GM10248 (cell line): ENCODE data around the gene ARL11.
A peak's percentile ranks its signal among the peaks of the same experiment; 100 is the strongest.

Experiments
- CTCF ChIA-PET: fragments of 300-600 bp; sonication (Branson Sonifier 250); formaldehyde crosslinking; extraction: SDS; loops from one replicate; lab custom pipeline; 2021; ENCODE audit warnings: antibody characterized with exemption; lab: Yijun Ruan, JAX
- POLR2A ChIA-PET: fragments of 350-650 bp; sonication (Branson Sonifier 250); formaldehyde crosslinking; extraction: SDS; loops from one replicate; lab custom pipeline; 2020; ENCODE audit warnings: antibody characterized with exemption; lab: Yijun Ruan, JAX
- DNase-seq: peaks from one replicate; pipeline ENCODE4 v3.0.0; 2012; ENCODE audit errors: extremely low spot score
- CTCF ChIP-seq: IDR thresholded peaks from 2 replicates; pipeline ENCODE4 v1.5.1; 2012; ENCODE audit warnings: mild to moderate bottlenecking, low read depth; ENCODE audit errors: extremely low read depth, missing control alignments, control extremely low read depth

ARL11 gene

GRCh38 chr13:49669735-49670309 lies 41.5 kb downstream of the ARL11 start:
- POLR2A ChIA-PET, result no interaction called here
- DNase-seq, result peak; percentile 36
- TF ChIP-seq CTCF, result peak; percentile 46
- CTCF ChIA-PET, result interaction anchor here (0.7 to 2.0 kb wide), 8 partner anchors 10 to 1400 kb away, joined by 3 to 7 read pairs (median 3); partner anchors contain the start of gene EBPL

GRCh38 chr13:49670828-49671227 lies 42.5 kb downstream of the ARL11 start:
- POLR2A ChIA-PET, result no interaction called here
- TF ChIP-seq CTCF, result no peak
- DNase-seq, result no peak
- CTCF ChIA-PET, result interaction anchor here (0.7 to 2.0 kb wide), 10 partner anchors 9 to 1399 kb away, joined by 3 to 7 read pairs (median 3); partner anchors contain the start of gene EBPL

GRCh38 chr13:49676581-49677298 lies 48.4 kb downstream of the ARL11 start:
- ChIA-PET POLR2A (no interaction called here), CTCF (interaction anchor here (1.2 to 1.4 kb wide), 2 partner anchors 12 to 259 kb away, joined by 3 read pairs; partner anchors contain the start of gene SPRYD7)
- DNase-seq, result no peak
- TF ChIP-seq CTCF, result no peak

GRCh38 chr13:49678191-49678914 lies 50.0 kb downstream of the ARL11 start:
- no peak for DNase-seq
- ChIA-PET CTCF (interaction anchor here (0.9 to 1.9 kb wide), 4 partner anchors 8 to 168 kb away, joined by 3 to 7 read pairs (median 4); no protein-coding TSS in a partner anchor), POLR2A (no interaction called here)
- no peak for TF ChIP-seq CTCF

- TF ChIP-seq CTCF, result peak; percentile 58
- DNase-seq, result peak; percentile 43
- CTCF ChIA-PET, result interaction anchor here (1.2 to 1.9 kb wide), 3 partner anchors 9 to 31 kb away, joined by 4 to 7 read pairs (median 7); no protein-coding TSS in a partner anchor
- POLR2A ChIA-PET, result no interaction called here
Measured at GRCh38 chr13:49679246-49679645, 50.9 kb downstream of the ARL11 start.

- CTCF ChIA-PET, result interaction anchor here (1.3 kb wide), 1 partner anchor 11 kb away, joined by 4 read pairs; no protein-coding TSS in a partner anchor
- no peak for TF ChIP-seq CTCF
- no peak for DNase-seq
- POLR2A ChIA-PET, result no interaction called here
Measured at GRCh38 chr13:49681842-49682435, 53.6 kb downstream of the ARL11 start.
